ENCODE measurements around the gene PDE1A.
A peak's percentile ranks its signal among the peaks of the same experiment; 100 is the strongest.

PDE1A gene

DNA sequence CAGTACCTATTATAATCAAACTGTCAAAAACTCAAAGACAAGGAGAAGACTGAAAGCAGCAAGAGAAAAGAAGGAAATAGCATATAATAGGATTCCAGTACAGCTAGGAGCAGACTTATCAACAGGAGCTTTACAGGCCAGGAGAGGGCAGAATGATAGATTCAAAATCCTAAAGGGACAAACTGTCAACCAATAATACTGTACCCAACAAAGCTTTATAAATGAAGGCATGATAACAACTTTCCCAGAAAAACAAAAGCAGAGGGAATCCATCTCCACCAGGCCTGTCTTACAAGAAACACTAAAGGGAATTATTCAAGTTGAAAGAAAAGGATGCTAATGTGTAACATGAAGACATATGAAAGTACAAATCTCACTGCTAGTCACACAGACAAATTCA lies 42.0 kb downstream of the PDE1A start:
- Histone ChIP-seq H3K27ac (ENCODE audit: extremely low read depth, low read depth, low read length) (no peak overlapping the region), H3K4me1 (ENCODE audit: control insufficient read depth, insufficient read depth, low read length) (no peaks in the 10 kb centered on the region), H3K4me3 (ENCODE audit: low read depth, low read length) (no peak overlapping the region), H3K9me3 (ENCODE audit: control insufficient read depth, insufficient read depth, low read depth, low read length) (peaks cover 2% of the 10 kb centered on the region; the same call in 1 of the 2 replicates), H3K36me3 (ENCODE audit: control insufficient read depth in 2 of 2, insufficient read depth in 1 of 2, low read length in 2 of 2) (no peaks in the 10 kb centered on the region)
- CTCF ChIA-PET: no interaction called here
- POLR2A ChIA-PET: no interaction called here
- TF ChIP-seq SETDB1 (IDR thresholded peaks at IDR 0.05; ENCODE audit: insufficient read length, low read length): peak; percentile 91
- TF ChIP-seq ZNF146 (tag by site-specific recombination; IDR thresholded peaks at IDR 0.05): no peak
- TF ChIP-seq ZNF707 (tag by site-specific recombination; IDR thresholded peaks at IDR 0.05): no peak

- ChIA-PET POLR2A (no interaction called here), CTCF (no interaction called here)
- TF ChIP-seq, protein P1, sequence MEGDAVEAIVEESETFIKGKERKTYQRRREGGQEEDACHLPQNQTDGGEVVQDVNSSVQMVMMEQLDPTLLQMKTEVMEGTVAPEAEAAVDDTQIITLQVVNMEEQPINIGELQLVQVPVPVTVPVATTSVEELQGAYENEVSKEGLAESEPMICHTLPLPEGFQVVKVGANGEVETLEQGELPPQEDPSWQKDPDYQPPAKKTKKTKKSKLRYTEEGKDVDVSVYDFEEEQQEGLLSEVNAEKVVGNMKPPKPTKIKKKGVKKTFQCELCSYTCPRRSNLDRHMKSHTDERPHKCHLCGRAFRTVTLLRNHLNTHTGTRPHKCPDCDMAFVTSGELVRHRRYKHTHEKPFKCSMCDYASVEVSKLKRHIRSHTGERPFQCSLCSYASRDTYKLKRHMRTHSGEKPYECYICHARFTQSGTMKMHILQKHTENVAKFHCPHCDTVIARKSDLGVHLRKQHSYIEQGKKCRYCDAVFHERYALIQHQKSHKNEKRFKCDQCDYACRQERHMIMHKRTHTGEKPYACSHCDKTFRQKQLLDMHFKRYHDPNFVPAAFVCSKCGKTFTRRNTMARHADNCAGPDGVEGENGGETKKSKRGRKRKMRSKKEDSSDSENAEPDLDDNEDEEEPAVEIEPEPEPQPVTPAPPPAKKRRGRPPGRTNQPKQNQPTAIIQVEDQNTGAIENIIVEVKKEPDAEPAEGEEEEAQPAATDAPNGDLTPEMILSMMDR (tag by site-specific recombination; IDR thresholded peaks at IDR 0.05): no peak
- TF ChIP-seq ZBTB49 (tag by site-specific recombination; IDR thresholded peaks at IDR 0.05; ENCODE audit: low read depth) (no peak), ZNF341 (tag by site-specific recombination; IDR thresholded peaks at IDR 0.05; ENCODE audit: low read depth) (no peak), ZNF837 (tag by site-specific recombination; IDR thresholded peaks at IDR 0.05) (no peak), MZF1 (tag by site-specific recombination; IDR thresholded peaks at IDR 0.05; ENCODE audit: borderline replicate concordance) (no peak), ZNF221 (tag by site-specific recombination; IDR thresholded peaks at IDR 0.05; ENCODE audit: borderline replicate concordance) (no peak), SCRT1 (tag by site-specific recombination; IDR thresholded peaks at IDR 0.05; ENCODE audit: borderline replicate concordance) (no peak), ZNF148 (tag by site-specific recombination; IDR thresholded peaks at IDR 0.05; ENCODE audit: borderline replicate concordance) (no peak)
- TF ChIP-seq, protein P2, sequence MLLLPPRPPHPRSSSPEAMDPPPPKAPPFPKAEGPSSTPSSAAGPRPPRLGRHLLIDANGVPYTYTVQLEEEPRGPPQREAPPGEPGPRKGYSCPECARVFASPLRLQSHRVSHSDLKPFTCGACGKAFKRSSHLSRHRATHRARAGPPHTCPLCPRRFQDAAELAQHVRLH (tag by site-specific recombination; IDR thresholded peaks at IDR 0.05): no peak
Observed at GRCh38 chr2:182381225-182381624, 45.6 kb downstream of the PDE1A start.

DNA sequence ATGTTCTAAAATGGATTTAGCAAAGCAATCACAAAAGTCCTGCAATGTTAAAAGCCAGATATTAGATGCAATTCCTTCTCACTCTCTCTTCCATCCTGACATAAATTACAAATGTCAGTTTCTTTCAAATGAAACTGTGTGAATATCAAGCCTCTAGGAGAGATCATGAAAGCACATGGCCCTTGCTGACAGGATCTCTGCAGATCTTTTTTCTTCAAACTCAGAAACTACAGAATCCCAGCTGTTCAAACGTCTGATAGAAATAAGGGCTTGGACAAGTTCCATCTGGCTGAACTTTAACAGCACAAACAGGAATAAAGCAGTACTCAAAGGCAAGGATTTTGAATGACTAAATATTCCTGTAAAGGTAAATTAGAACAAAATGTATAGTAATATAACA lies 47.6 kb downstream of the PDE1A start:
- no peak overlapping the region for H3K4me3 ChIP-seq (ENCODE audit: low read depth, low read length)
- POLR2A ChIA-PET: no interaction called here
- peaks cover 2% of the 10 kb centered on the region; the same call in 1 of the 2 replicates for H3K9me3 ChIP-seq (ENCODE audit: control insufficient read depth, insufficient read depth, low read depth, low read length)
- TF ChIP-seq RBAK (tag by site-specific recombination; IDR thresholded peaks at IDR 0.05): no peak
- TF ChIP-seq YY1 (tag by site-specific recombination; IDR thresholded peaks at IDR 0.05): no peak
- TF ChIP-seq GLIS1 (tag by site-specific recombination; IDR thresholded peaks at IDR 0.05): no peak
- TF ChIP-seq ZNF548 (tag by site-specific recombination; IDR thresholded peaks at IDR 0.05): no peak
- TF ChIP-seq ZXDB (tag by site-specific recombination; IDR thresholded peaks at IDR 0.05): no peak
- TF ChIP-seq, protein P3, sequence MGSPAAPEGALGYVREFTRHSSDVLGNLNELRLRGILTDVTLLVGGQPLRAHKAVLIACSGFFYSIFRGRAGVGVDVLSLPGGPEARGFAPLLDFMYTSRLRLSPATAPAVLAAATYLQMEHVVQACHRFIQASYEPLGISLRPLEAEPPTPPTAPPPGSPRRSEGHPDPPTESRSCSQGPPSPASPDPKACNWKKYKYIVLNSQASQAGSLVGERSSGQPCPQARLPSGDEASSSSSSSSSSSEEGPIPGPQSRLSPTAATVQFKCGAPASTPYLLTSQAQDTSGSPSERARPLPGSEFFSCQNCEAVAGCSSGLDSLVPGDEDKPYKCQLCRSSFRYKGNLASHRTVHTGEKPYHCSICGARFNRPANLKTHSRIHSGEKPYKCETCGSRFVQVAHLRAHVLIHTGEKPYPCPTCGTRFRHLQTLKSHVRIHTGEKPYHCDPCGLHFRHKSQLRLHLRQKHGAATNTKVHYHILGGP (tag by site-specific recombination; IDR thresholded peaks at IDR 0.05): no peak
- no peak for TF ChIP-seq ZNF132 (tag by site-specific recombination; IDR thresholded peaks at IDR 0.05; ENCODE audit: borderline replicate concordance)
- TF ChIP-seq SP7 (tag by site-specific recombination; IDR thresholded peaks at IDR 0.05): no peak
- TF ChIP-seq, protein P4, sequence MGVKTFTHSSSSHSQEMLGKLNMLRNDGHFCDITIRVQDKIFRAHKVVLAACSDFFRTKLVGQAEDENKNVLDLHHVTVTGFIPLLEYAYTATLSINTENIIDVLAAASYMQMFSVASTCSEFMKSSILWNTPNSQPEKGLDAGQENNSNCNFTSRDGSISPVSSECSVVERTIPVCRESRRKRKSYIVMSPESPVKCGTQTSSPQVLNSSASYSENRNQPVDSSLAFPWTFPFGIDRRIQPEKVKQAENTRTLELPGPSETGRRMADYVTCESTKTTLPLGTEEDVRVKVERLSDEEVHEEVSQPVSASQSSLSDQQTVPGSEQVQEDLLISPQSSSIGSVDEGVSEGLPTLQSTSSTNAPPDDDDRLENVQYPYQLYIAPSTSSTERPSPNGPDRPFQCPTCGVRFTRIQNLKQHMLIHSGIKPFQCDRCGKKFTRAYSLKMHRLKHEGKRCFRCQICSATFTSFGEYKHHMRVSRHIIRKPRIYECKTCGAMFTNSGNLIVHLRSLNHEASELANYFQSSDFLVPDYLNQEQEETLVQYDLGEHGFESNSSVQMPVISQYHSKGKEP (tag by site-specific recombination; IDR thresholded peaks at IDR 0.05): no peak
- no peak for TF ChIP-seq OSR2 (tag by site-specific recombination; IDR thresholded peaks at IDR 0.05)
- H3K4me1 ChIP-seq (ENCODE audit: control insufficient read depth, insufficient read depth, low read length): no peaks in the 10 kb centered on the region
- CTCF ChIA-PET: no interaction called here
- H3K36me3 ChIP-seq (ENCODE audit: control insufficient read depth in 2 of 2, insufficient read depth in 1 of 2, low read length in 2 of 2): no peaks in the 10 kb centered on the region
- H3K27ac ChIP-seq (ENCODE audit: extremely low read depth, low read depth, low read length): no peak overlapping the region

More at GRCh38 chr2:182381225-182381624, 45.6 kb downstream of the PDE1A start:
- Histone ChIP-seq H3K27ac (ENCODE audit: extremely low read depth, low read depth, low read length) (no peak overlapping the region), H3K9me3 (ENCODE audit: control insufficient read depth, insufficient read depth, low read depth, low read length) (peaks cover 2% of the 10 kb centered on the region; the same call in 1 of the 2 replicates), H3K36me3 (ENCODE audit: control insufficient read depth in 2 of 2, insufficient read depth in 1 of 2, low read length in 2 of 2) (no peaks in the 10 kb centered on the region), H3K4me1 (ENCODE audit: control insufficient read depth, insufficient read depth, low read length) (no peaks in the 10 kb centered on the region), H3K4me3 (ENCODE audit: low read depth, low read length) (no peak overlapping the region)
